GM21529 (cell line): ENCODE results near the gene AK8.

Source experiments
- ATAC-seq: cut with Tn5 transposase; IDR thresholded peaks from one replicate; pipeline ENCODE4 v1.9.1; 2021; ENCODE audit not compliant: unreplicated experiment

AK8 gene, protein sequence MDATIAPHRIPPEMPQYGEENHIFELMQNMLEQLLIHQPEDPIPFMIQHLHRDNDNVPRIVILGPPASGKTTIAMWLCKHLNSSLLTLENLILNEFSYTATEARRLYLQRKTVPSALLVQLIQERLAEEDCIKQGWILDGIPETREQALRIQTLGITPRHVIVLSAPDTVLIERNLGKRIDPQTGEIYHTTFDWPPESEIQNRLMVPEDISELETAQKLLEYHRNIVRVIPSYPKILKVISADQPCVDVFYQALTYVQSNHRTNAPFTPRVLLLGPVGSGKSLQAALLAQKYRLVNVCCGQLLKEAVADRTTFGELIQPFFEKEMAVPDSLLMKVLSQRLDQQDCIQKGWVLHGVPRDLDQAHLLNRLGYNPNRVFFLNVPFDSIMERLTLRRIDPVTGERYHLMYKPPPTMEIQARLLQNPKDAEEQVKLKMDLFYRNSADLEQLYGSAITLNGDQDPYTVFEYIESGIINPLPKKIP

DNA sequence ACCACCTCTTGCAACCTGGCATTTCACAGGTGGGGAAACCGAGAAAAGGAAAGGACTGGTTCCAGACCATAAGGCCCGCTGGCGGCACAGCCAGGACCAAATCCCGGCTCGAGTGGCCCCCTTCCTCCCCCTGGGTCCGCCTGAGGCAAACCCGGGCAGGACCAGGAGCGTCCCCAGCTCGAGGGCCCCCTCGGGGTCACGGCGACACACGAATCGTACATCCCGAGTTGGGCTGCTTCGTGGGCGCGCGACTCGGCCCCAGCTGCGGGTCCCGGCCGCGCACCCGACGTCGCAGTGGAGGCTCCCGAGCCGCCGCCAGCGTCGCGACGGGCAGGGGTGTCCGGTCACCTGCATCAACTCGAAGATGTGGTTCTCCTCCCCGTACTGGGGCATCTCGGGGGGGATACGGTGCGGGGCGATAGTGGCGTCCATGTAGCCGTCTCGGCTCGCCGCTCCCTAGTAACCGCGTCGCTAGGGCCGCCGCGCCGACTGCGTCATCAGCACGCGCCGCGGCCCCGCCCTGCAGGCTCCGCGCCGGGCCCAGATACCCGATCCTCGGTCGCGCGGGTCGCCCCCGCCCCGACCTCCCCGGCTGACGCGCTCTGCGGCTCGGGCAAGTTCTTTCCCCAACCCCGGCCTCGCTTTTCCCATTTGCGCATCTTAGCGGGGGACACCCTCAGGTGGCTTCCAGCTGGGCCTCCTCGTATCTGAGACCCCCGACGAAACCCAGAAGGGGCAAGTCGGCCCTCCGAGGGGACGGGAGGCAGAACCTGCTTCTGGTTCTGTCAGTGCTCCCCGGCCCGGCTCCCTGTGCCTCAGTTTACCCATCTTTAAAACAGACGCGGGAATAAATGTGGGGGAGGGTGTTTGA is at the start of gene AK8:
TSS of gene AK8 (minus strand) at position 461 of the 871 bp plus-strand sequence. CDS start at position 432, 29 bp downstream.
- peak; percentile 68 for ATAC-seq

DNA sequence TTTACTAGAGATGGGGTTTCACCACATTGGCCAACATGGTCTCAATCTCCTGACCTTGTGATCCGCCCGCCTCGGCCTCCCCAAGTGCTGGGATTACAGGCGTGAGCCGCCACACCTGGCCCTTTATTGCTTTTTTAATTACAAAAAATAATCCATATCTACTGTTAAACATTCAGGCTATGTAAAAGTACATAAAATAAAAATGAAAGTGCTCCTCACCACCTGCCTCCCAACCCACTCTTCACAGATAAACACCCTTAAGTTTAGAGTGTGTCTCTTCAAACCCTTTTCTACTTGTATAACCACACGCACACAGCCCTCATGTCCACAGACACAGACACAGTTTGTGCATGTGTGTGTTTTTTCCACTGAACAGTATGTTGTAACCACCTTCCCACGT is 49.6 kb upstream of the AK8 start:
- ATAC-seq, result no peak

DNA sequence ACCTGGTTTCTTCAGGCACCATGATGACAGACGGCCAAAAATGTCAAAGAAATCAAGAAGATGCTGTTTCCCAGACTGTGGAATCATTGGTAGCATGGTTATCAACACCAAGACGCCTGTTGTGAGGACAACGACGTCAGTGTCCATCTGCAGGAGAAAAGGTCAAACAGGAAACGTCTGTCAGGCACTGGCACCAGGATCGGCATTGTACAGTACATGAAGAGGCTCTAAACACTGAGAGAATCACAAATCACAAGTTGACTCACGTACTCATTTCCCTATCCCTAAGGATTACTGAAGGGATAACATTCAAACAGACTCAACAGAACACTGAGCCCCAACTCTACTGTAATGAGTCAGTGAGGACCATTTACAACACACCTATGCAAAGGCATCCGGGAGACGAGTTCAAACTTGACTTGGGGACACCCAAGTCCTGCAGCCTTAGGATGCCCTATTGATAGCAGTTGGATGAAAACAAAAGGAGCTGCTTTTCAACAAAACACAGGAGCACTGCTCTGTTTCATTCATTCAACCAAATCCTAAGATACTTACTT is 45.3 kb upstream of the AK8 start:
- no peak for ATAC-seq

DNA sequence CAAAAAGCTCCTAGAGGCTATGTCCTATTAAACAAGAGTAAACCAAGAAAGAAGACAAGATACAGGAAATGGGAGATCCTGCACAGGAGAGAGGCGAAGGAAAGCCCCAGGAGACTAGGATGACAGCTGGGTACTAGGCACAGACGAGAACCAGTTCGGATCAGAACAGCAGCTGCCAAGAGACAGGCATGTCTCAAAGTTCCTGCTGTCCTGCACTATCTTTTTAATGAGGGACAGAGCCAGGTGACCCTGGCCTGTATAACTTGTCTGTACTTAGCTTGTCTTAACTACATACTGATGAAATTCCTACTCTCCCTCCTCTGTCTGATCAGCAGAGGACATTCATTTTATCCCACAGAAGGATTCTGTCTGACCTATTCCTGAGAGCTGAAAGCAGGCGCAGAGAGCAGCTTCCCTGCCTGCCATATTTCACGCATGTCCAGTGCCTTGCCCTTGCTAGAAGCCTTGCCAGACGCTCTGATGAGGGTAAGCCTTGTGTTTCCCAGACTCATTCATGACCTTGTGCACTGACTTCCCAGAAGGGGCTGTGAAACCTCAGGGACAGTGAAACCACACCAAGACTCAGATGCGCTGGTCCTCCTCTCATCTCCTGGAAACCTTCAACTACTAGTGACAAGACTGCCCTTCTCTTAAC is 41.7 kb upstream of the AK8 start:
- no peak for ATAC-seq

DNA sequence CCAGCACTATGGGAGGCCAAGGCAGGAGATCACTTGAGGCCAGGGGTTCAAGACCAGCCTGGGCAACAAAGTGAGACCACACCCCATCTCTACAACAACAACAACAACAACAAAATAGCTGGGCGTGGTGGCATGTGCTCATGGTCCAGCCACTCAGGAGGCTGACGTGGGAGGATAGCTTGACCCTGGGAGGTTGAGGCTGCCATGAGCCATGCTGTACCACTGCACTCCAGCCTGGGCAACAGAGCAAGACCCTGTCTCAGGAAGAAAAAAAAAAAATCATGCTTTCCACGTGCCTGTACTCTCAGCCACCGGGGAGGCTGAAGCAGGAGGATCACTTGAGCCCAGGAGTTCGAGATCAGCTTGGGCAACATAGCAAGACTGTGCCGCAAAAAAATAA is 36.8 kb upstream of the AK8 start:
- ATAC-seq, result no peak

DNA sequence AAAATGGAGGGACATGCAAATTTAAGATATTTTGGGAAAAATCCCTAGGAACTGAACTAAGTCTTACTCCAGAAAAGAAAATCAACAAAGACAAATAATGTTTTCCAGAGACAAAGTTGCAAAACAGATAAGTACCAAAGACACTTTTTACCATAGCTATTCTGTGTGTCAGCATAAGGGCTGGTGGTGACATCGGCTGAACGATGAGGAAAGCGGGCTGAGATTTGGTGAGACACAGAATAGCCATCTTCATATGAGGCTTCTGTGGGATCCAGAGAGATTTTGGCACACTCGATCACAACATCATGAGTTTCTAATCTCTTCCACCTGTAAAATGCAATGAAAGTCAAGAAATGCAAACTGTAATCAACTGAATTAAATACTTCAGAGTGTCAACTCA is 34.0 kb upstream of the AK8 start:
- no peak for ATAC-seq

DNA sequence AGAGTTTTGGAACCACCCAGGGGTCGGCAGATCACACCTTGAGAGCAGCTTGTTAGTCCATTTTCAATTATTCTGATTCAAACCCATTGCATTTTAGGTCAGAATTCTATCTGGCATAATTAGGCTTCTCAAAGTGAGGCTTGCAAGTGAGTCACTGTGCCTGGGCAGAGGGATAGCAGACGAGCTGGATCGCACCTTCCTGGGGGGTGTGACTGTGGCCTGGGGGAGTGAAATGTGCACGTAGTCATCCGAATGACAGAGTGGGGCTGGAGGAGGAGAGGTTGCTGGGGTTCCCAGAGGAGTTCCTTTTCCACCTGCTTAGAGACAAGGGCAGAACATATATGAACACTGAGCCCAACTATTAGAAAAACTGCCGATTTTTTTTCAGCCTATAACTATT is 32.3 kb upstream of the AK8 start:
- ATAC-seq, result no peak

DNA sequence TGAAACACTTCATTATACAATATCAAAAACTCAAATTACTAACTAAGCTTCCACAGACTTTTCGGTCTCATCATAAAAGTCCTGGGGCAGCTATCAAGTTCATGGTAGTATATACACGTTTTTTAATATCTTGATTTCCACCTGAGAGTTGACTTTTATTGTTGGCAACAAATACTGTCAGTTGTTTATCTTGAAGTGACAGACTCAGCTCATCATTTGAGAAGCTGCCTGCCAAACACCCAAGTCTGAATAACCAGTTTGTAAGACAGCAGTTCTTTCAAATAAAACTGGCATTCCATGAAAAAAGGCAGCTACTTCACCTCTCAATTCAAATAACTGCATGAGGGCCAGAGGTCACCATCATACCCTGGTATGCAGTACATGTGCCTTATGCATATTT is 31.2 kb upstream of the AK8 start:
- no peak for ATAC-seq

DNA sequence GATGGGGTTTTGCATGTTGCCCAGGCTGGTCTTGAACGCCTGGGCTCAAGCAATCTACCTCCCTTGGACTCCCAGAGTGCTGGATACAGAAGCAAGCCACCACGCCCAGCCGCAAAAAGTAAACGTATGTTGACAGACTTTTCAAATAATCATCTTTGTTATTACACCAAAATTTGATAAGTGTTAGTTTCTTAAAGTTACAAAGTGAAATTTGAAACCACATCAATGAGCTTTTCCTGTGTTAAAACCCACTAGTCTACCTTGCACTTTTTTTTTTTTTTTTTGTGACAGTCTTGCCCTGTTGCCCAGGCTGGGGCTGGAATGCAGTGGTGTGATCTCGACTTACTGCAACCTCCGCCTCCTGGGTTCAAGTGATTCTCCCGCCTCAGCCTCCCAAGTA is 30.6 kb upstream of the AK8 start:
- ATAC-seq, result no peak

DNA sequence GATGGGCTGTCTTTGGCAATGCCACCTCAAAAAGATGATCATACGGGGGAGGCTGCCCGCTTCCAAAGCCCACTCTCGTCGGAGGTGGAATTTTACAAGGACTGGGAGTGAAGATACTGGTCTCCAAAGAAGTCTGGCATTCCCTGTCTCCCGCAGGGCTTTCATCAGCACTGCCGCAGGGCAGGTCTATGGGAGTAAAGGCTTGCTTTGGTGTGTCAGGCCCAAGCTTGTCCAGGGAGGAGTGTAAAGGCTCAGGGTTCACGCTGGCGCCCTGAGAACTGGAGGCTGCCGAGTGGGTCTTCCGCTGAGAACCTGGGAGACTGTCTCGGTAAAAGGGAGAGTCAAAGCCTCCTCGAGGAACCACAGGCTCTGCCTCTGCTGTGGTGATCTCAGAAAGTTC is 27.6 kb upstream of the AK8 start:
- ATAC-seq, result no peak

DNA sequence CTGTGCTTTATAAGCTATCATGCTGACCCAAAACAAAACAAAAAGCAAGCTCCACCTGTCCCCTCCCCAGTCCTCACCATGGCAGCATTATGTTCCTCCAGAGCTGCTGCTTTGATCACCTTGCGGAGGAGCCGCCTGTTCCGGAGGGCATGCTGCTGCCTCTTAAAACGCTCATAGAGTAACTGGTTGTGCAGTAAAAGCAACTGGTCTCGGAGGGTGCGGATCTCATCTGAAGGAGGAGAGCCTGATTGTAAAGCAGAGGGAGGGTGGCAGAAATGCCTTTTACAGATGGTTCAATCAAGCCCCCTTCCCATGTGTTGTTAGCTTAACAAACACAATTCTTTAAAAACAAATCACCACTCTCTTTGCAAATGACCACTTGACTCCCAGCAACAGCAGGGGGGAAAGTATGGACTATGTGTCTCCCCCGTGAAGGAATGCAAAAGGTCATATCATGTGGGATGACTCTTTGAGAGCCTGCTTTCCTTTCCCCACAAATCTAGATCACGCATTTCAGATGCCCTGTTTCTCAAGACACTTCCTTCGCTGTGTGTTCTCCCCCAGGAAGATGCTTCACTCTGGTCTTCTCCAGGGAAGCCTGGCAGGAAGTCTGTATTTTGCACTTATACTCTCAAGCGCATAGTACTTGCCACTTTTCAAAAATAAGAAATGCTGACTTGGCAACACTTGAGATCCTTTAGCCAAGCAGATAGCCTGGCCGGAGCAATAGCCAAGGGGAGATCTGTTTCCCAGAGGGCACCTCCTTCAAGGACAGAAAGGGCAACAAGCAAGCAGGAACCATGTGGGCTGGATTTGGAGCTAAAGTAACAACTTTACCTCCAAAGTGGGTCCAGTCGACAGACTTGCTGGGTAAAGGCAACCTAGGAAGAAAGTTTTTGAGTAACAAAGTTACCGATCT is 25.7 kb upstream of the AK8 start:
- no peak for ATAC-seq

DNA sequence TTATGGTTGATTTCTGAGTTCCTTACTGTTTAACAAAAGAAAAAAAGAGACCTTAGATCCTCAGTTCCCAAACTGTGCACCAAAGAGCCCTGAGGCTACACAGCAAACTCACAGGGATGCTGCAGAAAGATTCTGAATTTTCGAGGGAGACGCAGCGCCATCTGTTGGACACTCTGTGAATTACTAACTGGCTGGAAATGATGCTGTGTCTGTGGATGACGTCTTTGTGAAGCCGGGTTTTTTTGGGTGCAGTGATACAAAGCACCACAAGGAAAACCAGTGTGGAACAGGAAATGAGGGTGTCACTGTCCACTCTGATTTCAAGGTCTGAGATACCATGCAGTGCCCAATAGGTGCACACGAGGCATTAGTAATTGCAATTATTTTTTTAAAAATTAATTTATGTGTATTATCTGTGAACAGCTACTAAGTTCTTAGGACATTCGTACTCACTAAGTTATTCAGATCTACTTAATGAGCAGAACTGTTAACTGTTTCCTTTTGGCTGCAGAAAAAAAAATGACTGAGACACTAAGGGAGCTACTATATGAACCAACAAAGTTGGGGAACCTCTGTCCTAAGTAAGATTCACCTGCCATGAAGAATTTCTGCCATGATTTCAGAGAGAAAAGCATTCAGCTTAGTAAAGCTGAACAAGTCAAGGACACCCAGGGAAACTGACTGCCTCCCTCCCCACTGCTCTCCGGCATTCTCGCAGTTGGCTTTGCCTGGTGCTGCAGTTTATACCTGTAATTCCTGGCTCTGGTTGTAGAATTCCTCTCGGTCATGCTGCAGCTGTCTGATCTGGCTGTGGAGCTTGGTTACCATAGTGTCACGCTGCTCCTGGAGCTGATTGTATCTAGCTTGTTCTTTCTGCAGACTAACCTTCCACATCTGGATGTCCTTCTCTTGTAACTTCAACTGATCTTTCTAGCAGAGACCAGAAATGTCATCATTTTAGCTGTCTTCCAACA is 24.1 kb upstream of the AK8 start:
- peak; percentile 69 for ATAC-seq

DNA sequence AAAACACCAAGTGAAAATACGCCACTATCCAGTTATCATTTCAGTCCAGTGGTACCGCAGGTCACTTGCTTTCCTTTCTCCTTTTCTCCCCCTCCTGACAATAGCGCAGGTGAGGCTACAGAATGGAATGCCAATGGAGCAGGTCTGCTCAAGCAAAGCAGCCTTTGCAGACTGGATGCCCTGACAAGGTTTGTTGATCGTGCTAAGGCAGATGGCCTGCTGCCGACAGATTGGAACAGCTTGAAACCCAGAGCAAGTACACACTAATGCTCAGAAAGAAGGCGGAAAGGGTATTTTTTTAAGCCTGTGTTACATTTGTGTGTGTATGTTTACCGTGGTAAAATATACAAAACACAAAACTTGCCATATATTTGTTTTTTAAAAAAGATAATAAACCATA is 20.0 kb upstream of the AK8 start:
- ATAC-seq, result no peak

DNA sequence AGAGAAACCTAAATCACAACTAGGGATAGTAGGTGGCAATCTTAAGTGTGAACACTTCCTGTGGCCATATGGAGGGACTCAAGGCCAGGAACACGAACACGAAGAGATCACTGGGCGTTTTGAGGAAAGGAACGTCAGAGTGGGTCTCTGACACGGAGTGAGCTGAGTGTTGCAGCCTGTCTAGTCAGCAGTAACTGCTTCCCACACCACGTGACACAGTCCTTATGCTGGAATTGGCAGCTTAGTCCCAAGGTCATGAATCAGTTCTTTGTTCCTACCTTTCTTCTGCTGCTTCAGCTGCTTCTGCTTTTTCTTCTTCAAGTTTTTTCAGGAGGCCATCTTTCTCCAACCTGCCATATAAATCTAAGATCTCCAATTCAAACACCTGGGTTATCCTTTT is 18.8 kb upstream of the AK8 start:
- no peak for ATAC-seq

DNA sequence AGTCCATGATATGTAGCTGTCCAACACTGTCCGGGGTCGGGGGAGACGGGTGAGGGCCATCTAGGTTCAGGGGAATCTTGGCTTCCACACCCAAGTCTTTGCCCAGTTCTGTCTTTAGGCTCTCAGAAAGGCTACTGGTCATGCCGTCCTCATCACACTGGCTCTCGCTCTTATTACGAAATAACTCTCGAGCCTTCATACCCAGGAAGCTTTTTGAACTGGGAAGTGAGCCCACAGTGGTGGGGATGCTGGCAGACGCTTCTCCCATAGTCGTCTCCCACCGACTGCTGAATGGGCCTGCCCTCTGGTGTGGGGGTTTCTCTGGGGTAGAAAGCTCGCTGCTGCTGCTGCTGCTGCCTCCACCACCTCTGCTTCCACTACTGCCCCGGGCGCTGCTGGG is 18.2 kb upstream of the AK8 start:
- no peak for ATAC-seq

DNA sequence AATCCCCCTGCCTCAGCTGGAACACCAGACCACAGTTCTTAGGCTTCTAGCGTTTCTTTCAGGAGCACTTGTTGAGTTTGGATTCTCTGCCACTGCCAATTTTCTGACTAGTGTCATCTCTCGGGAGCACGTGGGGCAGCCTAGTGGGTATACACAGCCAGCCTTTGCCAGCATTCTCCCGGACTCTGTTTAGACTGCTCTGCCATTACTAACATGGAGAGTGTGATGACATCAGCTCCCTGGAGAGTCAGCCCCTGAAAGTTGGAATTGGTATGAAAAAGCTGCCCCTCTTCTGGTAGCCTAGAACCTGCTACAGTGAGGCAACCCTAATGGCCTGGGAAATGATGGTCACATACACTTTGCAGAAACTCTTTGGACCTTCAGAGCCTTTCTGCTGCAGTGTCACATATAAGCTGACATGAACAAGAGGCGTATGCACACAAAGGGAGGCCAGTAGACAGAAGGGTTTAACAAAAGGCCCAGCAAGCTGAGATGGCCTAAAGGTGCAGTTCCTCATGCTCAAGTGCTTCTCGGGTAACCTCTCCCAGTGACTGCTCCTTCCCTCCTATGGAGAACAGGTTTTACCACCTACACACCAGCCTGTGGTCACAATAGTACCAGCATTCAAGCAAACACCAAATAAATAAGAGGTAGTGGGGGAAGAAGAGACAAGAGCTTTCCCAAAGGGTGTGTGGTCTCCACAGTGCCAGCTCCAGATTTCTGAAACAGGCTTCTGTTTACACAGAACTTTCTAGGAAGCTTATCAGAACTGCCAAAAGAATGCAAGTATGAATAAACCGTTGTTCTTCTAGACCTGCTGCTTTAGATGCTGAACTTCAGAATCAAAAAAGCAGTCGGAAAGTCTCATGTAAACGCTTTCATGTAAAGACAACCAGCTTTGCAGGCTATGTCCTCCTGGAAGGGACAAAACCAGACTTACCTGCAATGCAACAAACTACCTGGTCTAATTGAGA is 17.1 kb upstream of the AK8 start:
- ATAC-seq, result no peak

DNA sequence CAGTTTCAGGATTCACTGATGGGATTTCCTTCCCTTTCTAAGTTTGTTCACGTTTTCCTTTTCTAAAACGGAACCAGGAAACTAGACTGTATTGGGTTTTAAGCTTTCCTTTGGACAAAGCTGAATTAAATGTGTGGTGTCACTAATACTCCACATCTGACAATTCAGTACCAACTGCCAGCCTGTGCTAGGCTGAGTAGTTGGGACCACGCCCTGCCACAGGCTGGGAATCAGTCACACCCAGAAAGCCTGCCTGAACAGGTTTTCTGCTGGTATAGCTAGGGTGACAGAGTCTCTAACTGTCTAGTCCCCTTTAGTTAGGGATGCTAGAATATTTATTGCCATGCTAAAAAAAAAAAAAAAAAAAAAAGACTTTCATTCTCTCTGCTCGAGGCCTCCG is 16.3 kb upstream of the AK8 start:
- no peak for ATAC-seq

DNA sequence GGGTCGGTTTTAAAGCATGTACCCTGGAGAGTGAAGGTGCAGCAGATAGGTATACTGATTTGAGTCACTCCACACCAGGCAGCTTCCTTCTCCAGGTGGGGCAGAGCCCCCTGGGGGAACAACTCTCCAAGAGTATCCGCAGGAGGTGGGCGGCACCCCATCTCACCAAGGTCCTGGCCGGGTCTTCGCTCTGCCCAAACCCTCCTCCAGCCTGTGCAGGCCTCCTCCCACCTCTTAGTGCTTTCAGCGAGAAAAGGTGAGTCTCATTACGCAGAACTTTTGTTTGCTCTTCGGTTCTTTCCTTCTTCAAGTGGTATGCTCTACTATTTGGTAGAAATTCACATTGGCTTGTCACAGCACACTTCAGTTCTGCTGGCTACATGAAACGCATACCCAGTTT is 14.3 kb upstream of the AK8 start:
- ATAC-seq, result no peak
